HepG2 (cell line): Measurements from ENCODE around the gene B4GALT2. TPM values are rescaled to one million over a fixed set of nuclear protein-coding genes. Genes with fewer than 3 reads are reported as not detected.

Source experiments
- ASH2L ChIP-seq: fragments of 300-600, 200-600 bp; sonication (generic); IDR thresholded peaks from 2 replicates; pipeline ENCODE4 v1.7.0; 2017; ENCODE audit warnings: low read depth, mild to moderate bottlenecking, moderate library complexity, mixed read lengths, low read length; ENCODE audit not compliant: insufficient read length
- ATRX ChIP-seq: sonication (generic); formaldehyde crosslinking; IDR thresholded peaks from 2 replicates; pipeline ENCODE4 v1.4.0; 2020; ENCODE audit warnings: missing genetic modification reagents, borderline replicate concordance
- HMGA1 ChIP-seq: sonication (generic); formaldehyde crosslinking; conservative IDR thresholded peaks from 2 replicates; pipeline ENCODE4 v1.4.0; 2020; ENCODE audit warnings: missing genetic modification reagents
- MTA3 ChIP-seq: sonication (generic); formaldehyde crosslinking; IDR thresholded peaks from 2 replicates; pipeline ENCODE4 v1.4.0; 2020; ENCODE audit warnings: missing genetic modification reagents
- PAX8 ChIP-seq: sonication (generic); formaldehyde crosslinking; IDR thresholded peaks from 2 replicates; pipeline ENCODE4 v1.8.0; 2022; ENCODE audit warnings: mild to moderate bottlenecking, missing genetic modification reagents, borderline replicate concordance
- RFXAP ChIP-seq: sonication (generic); formaldehyde crosslinking; IDR thresholded peaks from 2 replicates; pipeline ENCODE4 v1.4.0; 2020; ENCODE audit warnings: missing genetic modification reagents, borderline replicate concordance
- TMF1 ChIP-seq: sonication (generic); formaldehyde crosslinking; IDR thresholded peaks from 2 replicates; pipeline ENCODE4 v1.8.1; 2022; ENCODE audit warnings: low read depth, missing genetic modification reagents
- ZNF136 ChIP-seq: sonication (generic); formaldehyde crosslinking; IDR thresholded peaks from 2 replicates; pipeline ENCODE4 v1.8.1; 2022; ENCODE audit warnings: low read depth, mild to moderate bottlenecking, moderate library complexity, missing genetic modification reagents
- ZNF20 ChIP-seq: sonication (generic); formaldehyde crosslinking; IDR thresholded peaks from 2 replicates; pipeline ENCODE4 v1.4.0; 2020; ENCODE audit warnings: mild to moderate bottlenecking, moderate library complexity, missing genetic modification reagents
- ZNF652 ChIP-seq: IDR thresholded peaks from 2 replicates; pipeline ENCODE4 v1.6.1; 2016; ENCODE audit warnings: low read depth, borderline replicate concordance
- ZNF879 ChIP-seq: sonication (generic); formaldehyde crosslinking; IDR thresholded peaks from 2 replicates; pipeline ENCODE4 v1.8.1; 2023; ENCODE audit warnings: missing genetic modification reagents
- polyA plus RNA-seq, 8 experiments: library from polyadenylated mRNA; depleted of rRNA in 3 of 8; stranded (reverse) in 7 of 8; unstranded in 1 of 8; fragments of >200 nt; fragmentation: Illumina TruSeq in 4 of 8; extraction: Trizol in 4 of 8; gene quantifications; 2 replicates each; pipeline versions ENCODE4 v1.2.1 to v1.2.3, GENCODE V29; 2011 to 2016; ENCODE audit warnings: low read depth in 4 of 8, missing spikeins in 1 of 8, mixed read lengths in 1 of 8; ENCODE audit not compliant: insufficient read depth in 1 of 8
- total RNA-seq, 5 experiments: library from RNA; depleted of rRNA; stranded (reverse); fragments of >200 nt; fragmentation: Illumina TruSeq; extraction: Trizol; gene quantifications; 2 replicates each; pipeline ENCODE4 v1.2.3, GENCODE V29; 2016; ENCODE audit warnings: low read depth in 1 of 5
- TF ChIP-seq, protein P1 (sequence below): sonication (generic); formaldehyde crosslinking; IDR thresholded peaks from 2 replicates; pipeline ENCODE4 v1.4.0; 2020; ENCODE audit warnings: mild to moderate bottlenecking, low read depth, missing genetic modification reagents
- TF ChIP-seq, protein P2 (sequence below): sonication (generic); formaldehyde crosslinking; IDR thresholded peaks from 2 replicates; pipeline ENCODE4 v1.9.0; 2021; ENCODE audit warnings: missing genetic modification reagents, mild to moderate bottlenecking, borderline replicate concordance
- TF ChIP-seq, protein P3 (sequence below): sonication (generic); formaldehyde crosslinking; IDR thresholded peaks from 2 replicates; pipeline ENCODE4 v1.5.0; 2020; ENCODE audit warnings: mild to moderate bottlenecking, missing genetic modification reagents, borderline replicate concordance
- TF ChIP-seq, protein P4 (sequence below): IDR thresholded peaks from 2 replicates; pipeline ENCODE4 v1.6.1; 2016; ENCODE audit warnings: missing compliant biosample characterization, missing genetic modification reagents, borderline replicate concordance
- TF ChIP-seq, protein P5 (sequence below), 2 experiments: sonication (generic) in 1 of 2; formaldehyde crosslinking in 1 of 2; IDR thresholded peaks; 2 replicates each; pipeline versions ENCODE4 v1.4.0 to v1.6.1; 2018 to 2020; ENCODE audit warnings: missing genetic modification reagents in 2 of 2, borderline replicate concordance in 1 of 2, low read depth in 1 of 2, mild to moderate bottlenecking in 1 of 2, missing biosample characterization in 1 of 2
- TF ChIP-seq, protein P6 (sequence below): sonication (generic); formaldehyde crosslinking; IDR thresholded peaks from 2 replicates; pipeline ENCODE4 v1.5.0; 2020; ENCODE audit warnings: mild to moderate bottlenecking, missing genetic modification reagents

The B4GALT2 gene
- total and polyA plus RNA-seq, 2 of the 13 experiments (the other 11 are each of a cell fraction or from before 2014, with no cell fraction given), result 41.9 to 78.0 TPM

DNA sequence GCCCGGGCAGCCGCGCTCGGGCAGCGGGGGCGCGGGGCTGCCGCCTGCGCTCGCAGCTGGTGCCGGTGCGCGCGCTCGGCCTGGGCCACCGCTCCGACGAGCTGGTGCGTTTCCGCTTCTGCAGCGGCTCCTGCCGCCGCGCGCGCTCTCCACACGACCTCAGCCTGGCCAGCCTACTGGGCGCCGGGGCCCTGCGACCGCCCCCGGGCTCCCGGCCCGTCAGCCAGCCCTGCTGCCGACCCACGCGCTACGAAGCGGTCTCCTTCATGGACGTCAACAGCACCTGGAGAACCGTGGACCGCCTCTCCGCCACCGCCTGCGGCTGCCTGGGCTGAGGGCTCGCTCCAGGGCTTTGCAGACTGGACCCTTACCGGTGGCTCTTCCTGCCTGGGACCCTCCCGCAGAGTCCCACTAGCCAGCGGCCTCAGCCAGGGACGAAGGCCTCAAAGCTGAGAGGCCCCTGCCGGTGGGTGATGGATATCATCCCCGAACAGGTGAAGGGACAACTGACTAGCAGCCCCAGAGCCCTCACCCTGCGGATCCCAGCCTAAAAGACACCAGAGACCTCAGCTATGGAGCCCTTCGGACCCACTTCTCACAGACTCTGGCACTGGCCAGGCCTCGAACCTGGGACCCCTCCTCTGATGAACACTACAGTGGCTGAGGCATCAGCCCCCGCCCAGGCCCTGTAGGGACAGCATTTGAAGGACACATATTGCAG lies 42.4 kb upstream of the B4GALT2 start (continued):
- TF ChIP-seq RFXAP (CRISPR knock-in tag), result 0 out of 2 replicates have a peak, but pooled peaks have one; percentile 36
- TF ChIP-seq ZNF879 (CRISPR knock-in tag), result no peak
- TF ChIP-seq, protein P1, sequence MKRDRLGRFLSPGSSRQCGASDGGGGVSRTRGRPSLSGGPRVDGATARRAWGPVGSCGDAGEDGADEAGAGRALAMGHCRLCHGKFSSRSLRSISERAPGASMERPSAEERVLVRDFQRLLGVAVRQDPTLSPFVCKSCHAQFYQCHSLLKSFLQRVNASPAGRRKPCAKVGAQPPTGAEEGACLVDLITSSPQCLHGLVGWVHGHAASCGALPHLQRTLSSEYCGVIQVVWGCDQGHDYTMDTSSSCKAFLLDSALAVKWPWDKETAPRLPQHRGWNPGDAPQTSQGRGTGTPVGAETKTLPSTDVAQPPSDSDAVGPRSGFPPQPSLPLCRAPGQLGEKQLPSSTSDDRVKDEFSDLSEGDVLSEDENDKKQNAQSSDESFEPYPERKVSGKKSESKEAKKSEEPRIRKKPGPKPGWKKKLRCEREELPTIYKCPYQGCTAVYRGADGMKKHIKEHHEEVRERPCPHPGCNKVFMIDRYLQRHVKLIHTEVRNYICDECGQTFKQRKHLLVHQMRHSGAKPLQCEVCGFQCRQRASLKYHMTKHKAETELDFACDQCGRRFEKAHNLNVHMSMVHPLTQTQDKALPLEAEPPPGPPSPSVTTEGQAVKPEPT (CRISPR knock-in tag), result no peak
- TF ChIP-seq MTA3 (CRISPR knock-in tag), result no peak
- TF ChIP-seq, protein P2, sequence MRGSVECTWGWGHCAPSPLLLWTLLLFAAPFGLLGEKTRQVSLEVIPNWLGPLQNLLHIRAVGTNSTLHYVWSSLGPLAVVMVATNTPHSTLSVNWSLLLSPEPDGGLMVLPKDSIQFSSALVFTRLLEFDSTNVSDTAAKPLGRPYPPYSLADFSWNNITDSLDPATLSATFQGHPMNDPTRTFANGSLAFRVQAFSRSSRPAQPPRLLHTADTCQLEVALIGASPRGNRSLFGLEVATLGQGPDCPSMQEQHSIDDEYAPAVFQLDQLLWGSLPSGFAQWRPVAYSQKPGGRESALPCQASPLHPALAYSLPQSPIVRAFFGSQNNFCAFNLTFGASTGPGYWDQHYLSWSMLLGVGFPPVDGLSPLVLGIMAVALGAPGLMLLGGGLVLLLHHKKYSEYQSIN, result no peak
- TF ChIP-seq ZNF20 (CRISPR knock-in tag), result no peak
- TF ChIP-seq HMGA1 (CRISPR knock-in tag), result no peak
- TF ChIP-seq ZNF652 (CRISPR knock-in tag), result no peak
- no peak for TF ChIP-seq ATRX
- TF ChIP-seq, protein P3, sequence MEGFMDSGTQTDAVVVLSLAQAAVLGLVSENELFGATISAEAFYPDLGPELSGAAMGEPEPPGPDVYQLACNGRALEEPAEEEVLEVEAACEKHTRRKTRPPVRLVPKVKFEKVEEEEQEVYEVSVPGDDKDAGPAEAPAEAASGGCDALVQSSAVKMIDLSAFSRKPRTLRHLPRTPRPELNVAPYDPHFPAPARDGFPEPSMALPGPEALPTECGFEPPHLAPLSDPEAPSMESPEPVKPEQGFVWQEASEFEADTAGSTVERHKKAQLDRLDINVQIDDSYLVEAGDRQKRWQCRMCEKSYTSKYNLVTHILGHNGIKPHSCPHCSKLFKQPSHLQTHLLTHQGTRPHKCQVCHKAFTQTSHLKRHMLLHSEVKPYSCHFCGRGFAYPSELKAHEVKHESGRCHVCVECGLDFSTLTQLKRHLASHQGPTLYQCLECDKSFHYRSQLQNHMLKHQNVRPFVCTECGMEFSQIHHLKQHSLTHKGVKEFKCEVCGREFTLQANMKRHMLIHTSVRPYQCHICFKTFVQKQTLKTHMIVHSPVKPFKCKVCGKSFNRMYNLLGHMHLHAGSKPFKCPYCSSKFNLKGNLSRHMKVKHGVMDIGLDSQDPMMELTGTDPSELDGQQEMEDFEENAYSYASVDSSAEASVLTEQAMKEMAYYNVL (CRISPR knock-in tag), result no peak
- no peak for TF ChIP-seq ZNF136 (CRISPR knock-in tag)
- TF ChIP-seq PAX8 (CRISPR knock-in tag), result no peak
- no peak for TF ChIP-seq ASH2L
- TF ChIP-seq, protein P4, sequence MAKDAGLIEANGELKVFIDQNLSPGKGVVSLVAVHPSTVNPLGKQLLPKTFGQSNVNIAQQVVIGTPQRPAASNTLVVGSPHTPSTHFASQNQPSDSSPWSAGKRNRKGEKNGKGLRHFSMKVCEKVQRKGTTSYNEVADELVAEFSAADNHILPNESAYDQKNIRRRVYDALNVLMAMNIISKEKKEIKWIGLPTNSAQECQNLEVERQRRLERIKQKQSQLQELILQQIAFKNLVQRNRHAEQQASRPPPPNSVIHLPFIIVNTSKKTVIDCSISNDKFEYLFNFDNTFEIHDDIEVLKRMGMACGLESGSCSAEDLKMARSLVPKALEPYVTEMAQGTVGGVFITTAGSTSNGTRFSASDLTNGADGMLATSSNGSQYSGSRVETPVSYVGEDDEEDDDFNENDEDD (CRISPR knock-in tag), result peak; percentile 19; the same call in 1 of the 2 replicates
- no peak for TF ChIP-seq TMF1 (CRISPR knock-in tag)
- TF ChIP-seq, protein P5, sequence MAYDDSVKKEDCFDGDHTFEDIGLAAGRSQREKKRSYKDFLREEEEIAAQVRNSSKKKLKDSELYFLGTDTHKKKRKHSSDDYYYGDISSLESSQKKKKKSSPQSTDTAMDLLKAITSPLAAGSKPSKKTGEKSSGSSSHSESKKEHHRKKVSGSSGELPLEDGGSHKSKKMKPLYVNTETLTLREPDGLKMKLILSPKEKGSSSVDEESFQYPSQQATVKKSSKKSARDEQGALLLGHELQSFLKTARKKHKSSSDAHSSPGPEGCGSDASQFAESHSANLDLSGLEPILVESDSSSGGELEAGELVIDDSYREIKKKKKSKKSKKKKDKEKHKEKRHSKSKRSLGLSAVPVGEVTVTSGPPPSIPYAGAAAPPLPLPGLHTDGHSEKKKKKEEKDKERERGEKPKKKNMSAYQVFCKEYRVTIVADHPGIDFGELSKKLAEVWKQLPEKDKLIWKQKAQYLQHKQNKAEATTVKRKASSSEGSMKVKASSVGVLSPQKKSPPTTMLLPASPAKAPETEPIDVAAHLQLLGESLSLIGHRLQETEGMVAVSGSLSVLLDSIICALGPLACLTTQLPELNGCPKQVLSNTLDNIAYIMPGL (CRISPR knock-in tag; IDR thresholded peaks at IDR 0.05; ENCODE audit: borderline replicate concordance in 1 of 2, low read depth in 1 of 2), result peak; percentile 57 to 85; a peak in 3 of 4 replicates
- TF ChIP-seq, protein P6, sequence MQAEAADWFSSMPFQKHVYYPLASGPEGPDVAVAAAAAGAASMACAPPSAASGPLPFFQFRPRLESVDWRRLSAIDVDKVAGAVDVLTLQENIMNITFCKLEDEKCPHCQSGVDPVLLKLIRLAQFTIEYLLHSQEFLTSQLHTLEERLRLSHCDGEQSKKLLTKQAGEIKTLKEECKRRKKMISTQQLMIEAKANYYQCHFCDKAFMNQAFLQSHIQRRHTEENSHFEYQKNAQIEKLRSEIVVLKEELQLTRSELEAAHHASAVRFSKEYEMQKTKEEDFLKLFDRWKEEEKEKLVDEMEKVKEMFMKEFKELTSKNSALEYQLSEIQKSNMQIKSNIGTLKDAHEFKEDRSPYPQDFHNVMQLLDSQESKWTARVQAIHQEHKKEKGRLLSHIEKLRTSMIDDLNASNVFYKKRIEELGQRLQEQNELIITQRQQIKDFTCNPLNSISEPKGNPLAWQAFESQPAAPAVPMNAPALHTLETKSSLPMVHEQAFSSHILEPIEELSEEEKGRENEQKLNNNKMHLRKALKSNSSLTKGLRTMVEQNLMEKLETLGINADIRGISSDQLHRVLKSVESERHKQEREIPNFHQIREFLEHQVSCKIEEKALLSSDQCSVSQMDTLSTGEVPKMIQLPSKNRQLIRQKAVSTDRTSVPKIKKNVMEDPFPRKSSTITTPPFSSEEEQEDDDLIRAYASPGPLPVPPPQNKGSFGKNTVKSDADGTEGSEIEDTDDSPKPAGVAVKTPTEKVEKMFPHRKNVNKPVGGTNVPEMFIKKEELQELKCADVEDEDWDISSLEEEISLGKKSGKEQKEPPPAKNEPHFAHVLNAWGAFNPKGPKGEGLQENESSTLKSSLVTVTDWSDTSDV (CRISPR knock-in tag), result 0 out of 2 replicates have a peak, but pooled peaks have one; percentile 31
